Sigmoid colon (tissue), 7 donors: ENCODE measurements around the gene FYB1. TPM values are rescaled to one million over a fixed set of nuclear protein-coding genes. Genes with fewer than 3 reads are reported as not detected.

Source experiments
- DNase-seq: peaks from one replicate; pipeline ENCODE4 v3.0.0-alpha.2; 2019
- H3K27ac ChIP-seq, 4 donors: fragments of 200-600 bp; sonication (generic); one replicate each; pipeline ENCODE4 v1.5.1; 2016 to 2019; ENCODE audit warnings: mild to moderate bottlenecking in 1 of 4
- H3K27me3 ChIP-seq, 3 donors: fragments of 200-600 bp; sonication (generic); one replicate each; pipeline ENCODE4 v1.5.1; 2019; ENCODE audit warnings: mild to moderate bottlenecking in 1 of 3
- H3K36me3 ChIP-seq, 4 donors: fragments of 200-600 bp; sonication (generic); one replicate each; pipeline ENCODE4 v1.5.1; 2016 to 2019
- H3K4me1 ChIP-seq, 4 donors: fragments of 200-600 bp; sonication (generic); one replicate each; pipeline ENCODE4 v1.5.1; 2017 to 2019
- H3K4me3 ChIP-seq, 4 donors: fragments of 200-600 bp; sonication (generic); one replicate each; pipeline ENCODE4 v1.5.1; 2017 to 2019; ENCODE audit warnings: mild to moderate bottlenecking in 2 of 4, moderate library complexity in 1 of 4
- H3K9me3 ChIP-seq, 4 donors: fragments of 200-600 bp in 3 of 4; sonication (generic) in 3 of 4; one replicate each; pipeline versions ENCODE4 v1.5.1 to v1.6.1; 2013 to 2019
- CTCF ChIP-seq, 4 experiments: fragments of 450-650 bp in 3 of 4; fragments of 200-600 bp in 1 of 4; IDR thresholded peaks; one replicate each; pipeline ENCODE4 v1.5.1; 2016 to 2019; ENCODE audit warnings: antibody characterized with exemption in 4 of 4, mild to moderate bottlenecking in 3 of 4, moderate library complexity in 2 of 4
- EP300 ChIP-seq, 4 donors: sonication (generic); formaldehyde crosslinking; IDR thresholded peaks; one replicate each; pipeline ENCODE4 v1.6.1; 2017; ENCODE audit warnings: antibody characterized with exemption in 4 of 4
- POLR2A ChIP-seq, 2 donors: fragments of 450-650 bp; IDR thresholded peaks; one replicate each; pipeline ENCODE4 v1.6.1; 2016; ENCODE audit warnings: antibody characterized with exemption in 2 of 2, mild to moderate bottlenecking in 2 of 2, moderate library complexity in 2 of 2
- POLR2AphosphoS5 ChIP-seq, 4 donors: sonication (generic); formaldehyde crosslinking; IDR thresholded peaks; one replicate each; pipeline ENCODE4 v1.6.1; 2017; ENCODE audit warnings: antibody characterized with exemption in 4 of 4
- WGBS, 2 donors: extraction: QIAGEN DNeasy Blood & Tissue Kit; methylation state at CpG; one replicate each; pipeline ENCODE4 v1.1.7; 2013; 5-methylcytosine and 5-hydroxymethylcytosine counted together
- intact Hi-C: fragments of 100-400 bp; cut with DNase I; formaldehyde crosslinking; loops from one replicate; pipeline ENCODE4 v1.15.1; 2023
- polyA plus RNA-seq, 3 donors: library from polyadenylated mRNA; stranded (reverse); fragments of 200-250 nt; gene quantifications; one replicate each; pipeline ENCODE4 v1.2.3, GENCODE V29; 2013
- total RNA-seq, 4 donors: library from RNA; depleted of rRNA; stranded (reverse); fragments of >200 nt; gene quantifications; one replicate each; pipeline ENCODE4 v1.1.0, GENCODE V29; 2016
- donor health status: healthy with polysubstance abuse.
- donor health status: Bipolar disorder and iron deficiency.
- donor health status: healthy.

The FYB1 gene
- total and polyA plus RNA-seq, 7 donors: 2.8 to 18.2 (median 11.1) TPM

GRCh38 chr5:39059064-39059463 lies 160.3 kb downstream of the FYB1 start:
- Histone ChIP-seq H3K9me3 (no peaks in the 10 kb centered on the region), H3K4me3 (no peak overlapping the region), H3K36me3 (no peaks in the 10 kb centered on the region), H3K4me1 (peaks cover 0 to 42% (median 29%) of the 10 kb centered on the region in 4 donors), H3K27me3 (no peaks in the 10 kb centered on the region), H3K27ac (peak overlapping the region in 1 of 4 donors; percentile 45)
- intact Hi-C loops: no loop called here
- WGBS, 2 donors: 83 to 92% methylated on average over 2 of the region's 2 CpGs
- no peak for TF ChIP-seq POLR2A (IDR thresholded peaks at IDR 0.05)
- TF ChIP-seq EP300 (IDR thresholded peaks at IDR 0.05): no peak
- no peak for DNase-seq

GRCh38 chr5:39058178-39058921 lies 161.0 kb downstream of the FYB1 start:
- H3K27me3 ChIP-seq: no peaks in the 10 kb centered on the region
- H3K36me3 ChIP-seq: no peaks in the 10 kb centered on the region
- TF ChIP-seq POLR2AphosphoS5 (IDR thresholded peaks at IDR 0.05): no peak
- TF ChIP-seq POLR2A (IDR thresholded peaks at IDR 0.05): no peak
- peak overlapping the region in 2 of 4 donors; percentile 24 to 45 for H3K27ac ChIP-seq
- peak overlapping the region in 2 of 4 donors; percentile 24 to 30 for H3K4me3 ChIP-seq
- intact Hi-C loops: no loop called here
- no peaks in the 10 kb centered on the region for H3K9me3 ChIP-seq
- peaks cover 0 to 35% (median 23%) of the 10 kb centered on the region in 4 donors for H3K4me1 ChIP-seq
- WGBS, 2 donors: 82 to 84% methylated on average over 2 of the region's 2 CpGs
- DNase-seq: no peak

- TF ChIP-seq EP300 (IDR thresholded peaks at IDR 0.05) (no peak), POLR2A (IDR thresholded peaks at IDR 0.05) (no peak), POLR2AphosphoS5 (IDR thresholded peaks at IDR 0.05) (no peak), CTCF (IDR thresholded peaks at IDR 0.05) (no peak)
- intact Hi-C loops: no loop called here
- no peaks in the 10 kb centered on the region for H3K27me3 ChIP-seq
- H3K9me3 ChIP-seq: no peaks in the 10 kb centered on the region
- H3K27ac ChIP-seq: peak overlapping the region in 2 of 4 donors; percentile 24 to 45
- peak overlapping the region in 2 of 4 donors; percentile 24 to 30 for H3K4me3 ChIP-seq
- H3K36me3 ChIP-seq: no peaks in the 10 kb centered on the region
- WGBS, 2 donors: 25 to 40% methylated on average over 2 of the region's 2 CpGs
- H3K4me1 ChIP-seq: peaks cover 0 to 29% (median 17%) of the 10 kb centered on the region in 4 donors
- DNase-seq: no peak
Observed at GRCh38 chr5:39057734-39058133, 161.6 kb downstream of the FYB1 start.

GRCh38 chr5:39055768-39056398 lies 163.5 kb downstream of the FYB1 start:
- Histone ChIP-seq H3K9me3 (no peaks in the 10 kb centered on the region), H3K27me3 (no peaks in the 10 kb centered on the region), H3K27ac (no peak overlapping the region), H3K36me3 (no peaks in the 10 kb centered on the region), H3K4me1 (peaks cover 0 to 19% (median 8%) of the 10 kb centered on the region in 4 donors), H3K4me3 (no peak overlapping the region)
- intact Hi-C loops: no loop called here
- DNase-seq: no peak
- TF ChIP-seq EP300 (IDR thresholded peaks at IDR 0.05) (no peak), CTCF (IDR thresholded peaks at IDR 0.05) (no peak), POLR2AphosphoS5 (IDR thresholded peaks at IDR 0.05) (no peak), POLR2A (IDR thresholded peaks at IDR 0.05) (no peak)
- 90 to 93% methylated on average over 5 of the region's 5 CpGs for WGBS, 2 donors

Other genes starting within 250 kb of the FYB1 start
- gene RICTOR, start 145.2 kb downstream of the FYB1 start, total RNA-seq: 10 to 100 TPM; 32.8 to 50.1 (median 41.2) TPM
- 1 to 10 TPM; 2.5 to 5.9 (median 3.6) TPM for gene RICTOR, start 145.2 kb downstream of the FYB1 start, polyA plus RNA-seq
- gene C9, start 144.9 kb upstream of the FYB1 start, total RNA-seq: not detected
- gene C9, start 144.9 kb upstream of the FYB1 start, polyA plus RNA-seq: under 1 TPM in 1 of 3 donors, not detected in 2; 0.06 TPM
- 10 to 100 TPM; 55.0 to 74.1 (median 59.9) TPM for gene DAB2, start 205.4 kb upstream of the FYB1 start, total RNA-seq
- gene DAB2, start 205.4 kb upstream of the FYB1 start, polyA plus RNA-seq: 10 to 100 TPM; 17.9 to 30.6 (median 20.8) TPM